ENCODE measurements around the gene GNAL.

GNAL gene

GRCh38 chr18:11762429-11762828 lies 73.4 kb downstream of the GNAL start:
- DNase-seq (ENCODE audit: low spot score) = no peak

DNA sequence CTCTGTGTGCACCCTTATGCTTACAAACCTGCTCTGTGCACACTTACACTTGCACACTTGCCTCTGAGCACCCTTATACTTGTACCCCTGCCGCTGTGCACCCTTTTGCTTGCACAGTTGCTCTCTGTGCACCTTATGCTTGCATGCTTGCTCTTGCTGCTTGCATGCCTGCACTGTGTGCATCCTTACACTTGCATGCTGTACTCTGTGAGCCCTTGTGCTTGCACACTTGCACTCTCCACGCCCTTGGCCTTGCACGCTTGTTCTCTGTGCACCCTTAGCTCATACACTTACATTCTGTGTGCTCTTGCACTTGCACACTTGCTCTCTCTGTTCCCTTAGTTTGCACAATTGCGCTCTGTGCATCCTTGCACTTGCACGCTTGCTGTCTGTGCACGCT lies 78.3 kb downstream of the GNAL start:
- no peak for DNase-seq (ENCODE audit: low spot score)

DNA sequence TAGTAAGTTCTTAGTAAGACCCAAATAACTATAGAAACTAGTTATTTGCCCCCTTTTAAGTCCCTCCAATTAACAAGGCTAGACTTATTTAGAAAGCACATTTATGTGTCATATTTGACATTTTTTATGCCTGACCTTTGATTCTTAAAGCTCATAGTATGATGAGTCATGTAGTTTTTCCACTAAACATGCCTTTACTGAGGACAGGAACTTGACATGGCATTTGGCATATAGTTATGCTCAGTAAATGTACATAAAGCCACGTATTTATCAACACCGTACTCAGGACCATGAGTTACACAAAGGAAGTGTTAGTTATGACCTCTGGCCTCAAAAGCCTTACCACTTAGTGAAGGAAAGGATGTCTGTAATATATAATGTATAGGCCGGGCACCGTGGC lies 78.9 kb downstream of the GNAL start:
- no peak for DNase-seq (ENCODE audit: low spot score)

DNA sequence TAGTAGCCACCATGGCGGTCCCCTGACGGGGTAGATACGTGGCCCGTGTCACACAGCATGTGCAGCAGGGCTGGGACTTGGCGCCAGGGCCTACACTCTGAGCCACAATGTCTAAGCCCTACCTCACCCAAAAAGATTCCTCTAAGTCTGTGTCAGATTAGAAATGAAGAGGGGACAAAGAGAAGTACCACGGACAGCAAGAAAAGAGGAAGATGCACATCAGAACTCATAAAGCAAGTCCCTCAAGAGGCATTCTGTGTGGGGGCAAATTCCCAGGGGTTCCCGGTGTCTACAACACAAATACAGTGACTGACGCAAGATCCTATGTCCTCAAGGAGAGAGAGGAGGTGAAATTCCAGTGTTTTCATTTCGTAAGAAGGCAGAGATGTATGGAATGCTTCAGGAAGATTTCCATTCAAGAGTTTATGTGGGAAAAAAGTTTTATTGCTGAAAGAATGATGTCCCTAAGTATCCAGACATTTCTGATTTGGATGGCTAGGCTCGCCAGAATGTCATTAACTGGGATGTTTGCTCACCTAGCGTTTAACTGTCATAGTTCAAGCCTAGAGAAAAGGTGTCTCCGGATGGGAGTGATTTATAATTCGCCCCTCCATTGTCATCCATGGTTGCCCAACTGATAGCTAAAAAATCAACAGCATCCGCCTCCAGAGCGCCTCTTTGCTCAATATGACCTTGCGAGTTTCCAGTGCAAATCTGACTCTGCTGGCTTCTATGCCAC lies 86.5 kb downstream of the GNAL start:
- no peak for DNase-seq (ENCODE audit: low spot score)

DNA sequence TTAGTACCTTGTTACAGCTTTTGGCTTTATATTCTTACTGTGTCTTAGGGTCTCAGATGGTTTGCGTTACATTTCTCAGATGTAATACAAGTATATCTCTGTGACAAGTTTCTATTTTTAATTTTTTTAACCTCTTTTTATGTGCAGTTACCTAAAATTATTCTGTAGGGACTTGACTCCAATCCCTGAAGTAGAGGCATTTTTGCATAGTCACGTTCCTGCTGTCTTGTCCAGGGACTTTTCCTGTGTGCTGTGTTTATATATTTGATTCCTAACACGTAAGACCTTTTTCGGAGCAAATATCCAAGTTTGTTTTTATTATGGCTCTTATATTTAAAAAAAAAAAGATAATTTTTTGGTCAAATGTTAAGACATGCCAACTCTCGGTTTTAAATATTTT lies 91.0 kb downstream of the GNAL start:
- DNase-seq (ENCODE audit: low spot score) = no peak

DNA sequence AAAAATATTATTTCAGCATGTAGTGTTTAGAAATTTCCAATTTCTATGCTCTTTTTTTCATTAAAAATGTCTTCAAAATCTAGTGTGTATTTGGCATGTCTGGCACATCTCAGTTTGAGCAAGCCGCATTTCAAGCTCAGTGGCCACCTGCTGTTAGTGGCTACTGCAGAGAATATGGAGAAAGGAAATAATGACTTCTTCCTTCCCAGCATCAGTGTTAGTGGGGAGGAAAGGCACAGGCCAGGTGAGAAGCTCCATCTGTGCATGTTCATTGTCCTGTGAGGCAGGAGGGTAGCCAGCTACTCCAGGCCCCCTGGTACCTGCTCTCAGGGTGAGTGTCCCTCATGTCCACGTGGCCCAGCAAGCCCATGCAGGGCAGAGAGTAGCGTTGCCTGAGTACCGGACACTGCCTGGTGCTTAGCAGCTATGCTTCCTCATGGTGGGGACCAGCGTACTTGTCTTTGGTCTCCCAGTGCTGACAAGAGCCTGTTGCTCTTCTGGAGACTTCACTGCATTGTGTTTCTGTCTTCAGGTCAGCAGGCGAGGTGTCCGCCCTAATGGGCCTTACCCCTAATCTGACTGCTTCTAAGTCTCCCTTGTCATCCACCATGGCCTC lies 94.8 kb downstream of the GNAL start:
- no peak for DNase-seq (ENCODE audit: low spot score)

- no peak for DNase-seq (ENCODE audit: low spot score)
These were observed 95.7 kb downstream of the GNAL start for GRCh38 chr18:11784674-11785304.

- no peak for DNase-seq (ENCODE audit: low spot score)
These were observed 96.5 kb downstream of the GNAL start for GRCh38 chr18:11785444-11786055.

- no peak for DNase-seq (ENCODE audit: low spot score)
These were observed 100.8 kb downstream of the GNAL start for GRCh38 chr18:11789716-11790510.

- DNase-seq (ENCODE audit: low spot score) = no peak
These were observed 102.1 kb downstream of the GNAL start for GRCh38 chr18:11791131-11791530.

- DNase-seq (ENCODE audit: low spot score) = no peak
These were observed 103.6 kb downstream of the GNAL start for GRCh38 chr18:11792632-11793031.

GRCh38 chr18:11794195-11794594 lies 105.1 kb downstream of the GNAL start:
- DNase-seq (ENCODE audit: low spot score) = no peak

DNA sequence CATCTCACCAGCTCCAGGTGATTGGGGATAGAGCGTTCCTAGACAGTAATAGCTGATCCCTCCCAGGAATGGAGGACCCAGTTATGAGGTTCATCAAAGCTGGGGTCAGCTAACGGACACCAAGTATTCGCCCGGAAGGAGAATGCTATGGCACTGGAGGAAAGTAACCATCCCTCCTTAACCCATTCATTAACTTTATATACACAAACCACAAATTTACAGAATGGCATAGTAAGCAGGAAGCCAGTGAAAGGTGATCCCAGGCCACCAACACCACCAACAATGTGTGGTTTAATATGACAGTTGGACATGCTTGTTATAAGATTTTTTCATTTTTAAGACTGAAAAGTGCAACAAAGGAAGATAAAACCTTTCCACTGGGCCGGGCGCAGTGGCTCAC lies 106.9 kb downstream of the GNAL start:
- no peak for DNase-seq (ENCODE audit: low spot score)

- DNase-seq (ENCODE audit: low spot score) = no peak
These were observed 109.2 kb downstream of the GNAL start for GRCh38 chr18:11798271-11798670.

GRCh38 chr18:11799066-11799465 lies 110.0 kb downstream of the GNAL start:
- no peak for DNase-seq (ENCODE audit: low spot score)

DNA sequence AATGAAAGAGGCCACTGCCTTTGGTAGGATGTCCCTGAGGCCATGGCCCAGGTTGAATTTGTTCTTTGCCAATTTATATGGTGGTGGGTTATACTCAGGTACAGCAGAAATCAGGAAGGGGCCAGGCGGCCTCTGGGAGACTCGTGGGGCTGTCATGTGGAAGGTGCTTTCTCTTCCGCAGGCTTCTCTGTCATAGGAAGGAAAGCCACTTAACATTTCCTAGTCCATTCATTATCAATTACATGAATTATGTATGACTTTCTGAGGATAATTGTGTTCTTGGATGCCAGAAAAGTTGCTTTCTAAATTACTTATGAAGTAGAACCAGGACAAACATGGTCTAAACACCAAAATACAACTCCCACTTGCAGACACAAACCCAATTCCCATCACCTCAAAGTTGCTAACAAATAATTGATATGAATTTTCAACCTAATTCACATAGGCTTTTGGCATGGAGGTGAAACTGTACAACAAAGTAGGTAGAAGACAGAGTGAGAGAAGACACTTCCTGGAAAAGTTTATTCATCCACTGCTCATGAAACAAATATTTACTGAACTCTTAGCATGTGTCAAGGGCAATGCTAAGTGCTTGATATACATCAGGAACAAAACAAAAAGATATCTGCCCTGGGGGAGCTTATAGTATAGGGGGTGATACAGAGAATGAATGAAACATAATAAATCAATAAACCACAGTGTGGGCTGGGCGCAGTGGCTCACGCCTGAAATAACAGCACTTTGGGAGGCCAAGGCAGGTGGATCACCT lies 111.7 kb downstream of the GNAL start:
- no peak for DNase-seq (ENCODE audit: low spot score)

DNA sequence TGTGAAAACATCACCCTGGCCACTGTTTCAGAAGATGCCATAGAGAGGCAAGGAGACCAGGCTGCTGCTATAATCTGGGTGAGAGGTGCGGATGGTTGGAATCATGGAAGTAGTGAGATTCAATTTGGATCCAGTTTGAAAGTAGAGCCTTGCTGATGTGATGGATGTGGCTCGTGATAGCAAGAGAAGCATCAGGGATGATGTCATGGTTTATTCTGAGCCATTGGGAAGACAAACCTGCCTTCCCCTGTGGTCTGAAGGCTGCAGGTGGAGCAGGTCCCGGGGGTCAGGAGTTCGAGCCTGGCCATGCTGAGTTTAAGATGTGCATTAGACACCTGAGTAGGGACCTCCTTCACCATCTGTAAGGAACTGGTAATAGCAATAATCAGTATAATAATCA lies 112.5 kb downstream of the GNAL start:
- DNase-seq (ENCODE audit: low spot score) = no peak

- DNase-seq (ENCODE audit: low spot score) = no peak
These were observed 113.1 kb downstream of the GNAL start for GRCh38 chr18:11802158-11802557.

DNA sequence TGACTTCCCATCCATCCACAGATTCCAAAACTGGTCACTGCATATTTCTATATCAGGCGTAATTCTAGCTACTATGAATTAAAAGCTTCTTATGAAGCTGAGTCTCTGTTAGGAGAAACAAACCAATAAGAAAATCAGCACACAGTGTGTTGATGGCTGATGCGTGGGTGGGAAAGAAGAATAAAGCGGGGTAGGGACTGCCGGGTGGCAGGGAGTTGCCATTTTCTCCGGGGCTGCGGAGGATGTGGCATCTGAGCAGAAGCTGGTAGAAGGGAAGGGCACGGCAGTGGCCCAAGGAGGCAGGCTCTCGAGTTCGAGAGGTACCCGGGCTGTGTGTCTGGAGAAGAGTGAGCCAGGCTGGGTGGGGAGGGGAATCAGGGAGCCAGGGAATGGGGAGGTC lies 113.5 kb downstream of the GNAL start:
- no peak for DNase-seq (ENCODE audit: low spot score)

GRCh38 chr18:11807233-11807632 lies 118.2 kb downstream of the GNAL start:
- DNase-seq (ENCODE audit: low spot score) = no peak

Measured in pons (tissue), 1 donor.